GM19463 (cell line): ENCODE measurements around the gene BMP8A.

Source experiments
- ATAC-seq: cut with Tn5 transposase; IDR thresholded peaks from one replicate; pipeline ENCODE4 v1.9.1; 2021; ENCODE audit warnings: mild to moderate bottlenecking, moderate library complexity; ENCODE audit not compliant: unreplicated experiment

Gene BMP8A

GRCh38 chr1:39567302-39567701 lies 75.9 kb downstream of the BMP8A start:
- ATAC-seq = no peak

GRCh38 chr1:39568208-39568607 lies 76.8 kb downstream of the BMP8A start:
- no peak for ATAC-seq

- no peak for ATAC-seq
These were observed 77.6 kb downstream of the BMP8A start for GRCh38 chr1:39569034-39569433.

- ATAC-seq = no peak
These were observed 79.2 kb downstream of the BMP8A start for GRCh38 chr1:39570477-39571177.

- no peak for ATAC-seq
These were observed 79.7 kb downstream of the BMP8A start for GRCh38 chr1:39571178-39571483.

GRCh38 chr1:39572379-39573096 lies 81.1 kb downstream of the BMP8A start:
- no peak for ATAC-seq

- no peak for ATAC-seq
These were observed 81.6 kb downstream of the BMP8A start for GRCh38 chr1:39573097-39573465.

GRCh38 chr1:39573736-39574624 lies 82.5 kb downstream of the BMP8A start:
- ATAC-seq = no peak

GRCh38 chr1:39574646-39575045 lies 83.2 kb downstream of the BMP8A start:
- ATAC-seq = no peak
